GM18517 (cell line): ENCODE results near the gene SELENOO.

Source experiments
- ATAC-seq: cut with Tn5 transposase; IDR thresholded peaks from one replicate; pipeline ENCODE4 v1.9.1; 2021; ENCODE audit warnings: mild to moderate bottlenecking, moderate library complexity; ENCODE audit not compliant: unreplicated experiment

Gene SELENOO

DNA sequence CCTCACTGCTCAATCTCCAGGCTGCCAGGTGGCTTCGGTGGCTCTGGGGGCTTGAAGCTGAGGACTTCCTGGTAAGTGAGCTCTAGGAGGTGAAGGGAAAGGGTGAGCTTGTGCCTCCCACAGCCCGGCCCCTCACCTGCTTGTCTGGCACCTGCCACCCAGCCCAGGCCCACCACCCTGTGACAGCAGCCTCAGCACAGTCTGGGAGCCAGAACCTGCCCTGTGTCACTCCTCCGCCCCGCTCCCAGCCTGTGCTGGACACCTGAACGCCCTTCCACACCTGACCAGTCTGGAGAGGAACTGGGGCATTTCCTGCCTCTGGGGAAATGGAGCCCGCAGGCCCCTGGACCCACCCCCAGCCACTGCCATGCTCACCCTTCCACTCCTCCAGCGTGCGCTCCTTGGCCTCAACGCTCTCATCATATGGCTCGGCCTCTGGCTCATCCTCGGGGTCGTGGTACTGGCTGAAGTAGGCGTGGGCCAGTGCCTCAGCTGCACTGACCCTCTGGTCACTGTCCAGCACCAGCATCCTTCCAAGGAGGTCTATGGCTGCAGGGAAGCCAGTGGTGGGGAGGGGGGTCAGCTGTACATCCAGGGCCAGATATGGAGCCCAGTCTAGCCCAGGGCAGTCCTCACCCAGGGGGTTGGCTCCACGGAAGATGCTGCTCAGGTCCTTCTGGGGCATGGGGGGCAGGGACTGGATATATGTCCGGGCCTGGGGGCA lies 64.3 kb downstream of the SELENOO start:
- no peak for ATAC-seq

DNA sequence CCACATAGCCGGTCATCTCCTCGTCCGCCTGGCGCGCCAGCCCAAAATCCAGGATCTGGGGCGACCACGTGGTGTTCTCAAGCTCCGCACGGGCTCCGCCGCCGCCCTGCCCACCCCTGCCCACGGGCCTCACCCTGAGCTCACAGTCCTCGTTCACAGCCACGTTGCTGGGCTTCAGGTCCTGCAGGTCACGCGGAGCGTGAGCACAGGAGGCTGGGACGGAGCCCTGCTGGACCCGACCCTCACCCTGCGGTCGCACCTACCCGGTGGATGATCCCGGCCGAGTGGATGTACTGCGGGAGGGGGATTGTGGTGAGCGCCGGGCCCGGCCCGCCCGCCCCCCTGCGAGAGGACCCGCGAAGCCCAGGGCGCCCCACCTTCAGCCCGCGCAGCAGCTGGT lies 66.2 kb downstream of the SELENOO start:
- ATAC-seq: no peak
